HG03354 (cell line): ENCODE measurements around the gene HSD3B7.
"Not testable (repeated sequence)": the region's sequence is repeated elsewhere in the genome, so short reads cannot be mapped to it uniquely, and the experiment has no call there.

Experiments used
- ATAC-seq: cut with Tn5 transposase; IDR thresholded peaks from one replicate; pipeline ENCODE4 v1.9.1; 2021; ENCODE audit warnings: mild to moderate bottlenecking; ENCODE audit not compliant: unreplicated experiment, poor library complexity, severe bottlenecking

The HSD3B7 gene

DNA sequence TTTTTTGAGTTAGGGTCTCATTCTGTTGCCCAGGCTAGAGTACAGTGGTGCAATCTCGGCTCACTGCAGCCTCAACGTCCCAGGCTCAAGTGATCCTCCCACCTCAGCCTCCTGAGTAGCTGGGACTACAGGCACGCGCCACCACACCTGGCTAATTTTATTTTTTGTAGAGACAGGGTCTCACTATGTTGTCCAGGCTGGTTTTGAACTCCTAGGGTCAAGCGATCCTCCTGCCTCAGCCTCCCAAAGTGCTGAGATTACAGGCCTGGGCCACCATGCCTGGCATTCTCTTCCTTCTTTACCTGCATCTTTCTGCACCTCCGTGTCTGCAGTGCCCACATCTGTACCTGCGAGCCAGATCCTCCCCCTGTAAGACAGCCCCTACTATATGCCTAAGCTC is 26.8 kb downstream of the HSD3B7 start:
- ATAC-seq, result not testable (repeated sequence)

GRCh38 chr16:31013292-31013691 is 28.3 kb downstream of the HSD3B7 start:
- not testable (repeated sequence) for ATAC-seq

GRCh38 chr16:31016018-31016417 is 31.0 kb downstream of the HSD3B7 start:
- no peak for ATAC-seq

DNA sequence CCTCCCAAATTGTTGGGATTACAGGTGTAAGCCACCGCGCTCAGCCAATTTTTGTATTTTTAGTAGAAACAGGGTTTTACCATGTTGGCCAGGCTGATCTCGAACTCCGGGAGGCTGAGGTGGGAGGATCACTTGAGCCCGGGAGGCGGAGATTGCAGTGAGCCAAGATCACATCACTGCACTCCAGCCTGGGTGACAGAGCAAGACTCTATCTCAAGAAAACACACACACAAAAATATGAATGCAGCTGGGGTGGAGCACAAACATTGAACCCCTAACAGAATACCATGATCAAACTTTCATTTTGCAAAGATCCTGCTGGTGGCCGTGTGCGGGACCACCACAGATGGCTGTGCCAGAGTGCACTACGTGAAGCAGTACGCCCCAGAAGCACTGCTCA is 32.7 kb downstream of the HSD3B7 start:
- ATAC-seq, result not testable (repeated sequence)

- no peak for ATAC-seq
Measured at GRCh38 chr16:31020536-31020935, 35.5 kb downstream of the HSD3B7 start.

DNA sequence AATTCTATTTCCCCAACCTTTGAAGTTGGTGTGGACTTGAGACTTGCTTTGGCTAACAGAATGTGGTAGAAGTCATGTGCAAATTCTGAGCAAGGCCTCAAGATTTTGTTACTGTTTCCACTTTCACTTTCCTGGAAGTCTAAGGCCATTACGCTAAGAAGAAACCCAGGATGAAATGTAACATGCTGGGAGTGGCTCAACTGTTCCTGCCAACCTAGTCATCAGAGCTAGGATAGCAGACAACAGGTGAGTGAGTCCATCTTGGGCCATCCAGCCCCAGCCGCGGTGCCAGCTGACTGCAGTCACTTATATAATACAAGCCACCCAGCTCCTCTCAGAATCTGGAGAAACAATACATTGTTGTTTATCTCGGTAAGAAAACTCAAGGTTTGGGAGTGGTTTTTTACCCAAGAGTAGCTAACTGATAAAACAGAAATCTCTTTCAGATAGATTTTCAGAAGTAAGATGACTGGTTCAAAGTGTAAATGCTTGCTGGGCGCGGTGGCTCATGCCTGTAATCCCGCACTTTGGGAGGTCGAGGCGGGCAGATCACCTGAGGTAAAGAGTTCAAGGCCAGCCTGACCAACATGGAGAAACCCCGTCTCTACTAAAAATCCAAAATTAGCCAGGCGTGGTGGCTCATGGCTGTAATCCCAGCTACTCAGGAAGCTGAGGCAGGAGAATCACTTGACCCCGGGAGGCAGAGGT is 37.7 kb downstream of the HSD3B7 start:
- no peak for ATAC-seq

DNA sequence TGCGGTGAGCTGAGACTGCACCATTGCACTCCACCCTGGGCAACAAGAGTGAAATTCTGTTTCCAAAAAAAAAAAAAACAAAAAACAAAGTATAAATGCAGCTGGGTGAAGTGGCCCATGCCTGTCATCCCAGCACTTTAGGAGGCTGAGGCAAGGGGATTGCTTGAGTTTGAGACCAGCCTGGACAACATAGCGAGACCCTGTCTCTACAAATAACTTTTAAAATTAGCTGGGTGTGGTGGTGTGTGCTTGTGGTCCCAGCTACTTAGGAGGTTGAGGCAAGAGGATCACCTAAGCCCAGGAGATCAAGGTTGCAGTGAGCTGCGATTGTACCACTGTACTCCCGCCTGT is 38.2 kb downstream of the HSD3B7 start:
- no peak for ATAC-seq

DNA sequence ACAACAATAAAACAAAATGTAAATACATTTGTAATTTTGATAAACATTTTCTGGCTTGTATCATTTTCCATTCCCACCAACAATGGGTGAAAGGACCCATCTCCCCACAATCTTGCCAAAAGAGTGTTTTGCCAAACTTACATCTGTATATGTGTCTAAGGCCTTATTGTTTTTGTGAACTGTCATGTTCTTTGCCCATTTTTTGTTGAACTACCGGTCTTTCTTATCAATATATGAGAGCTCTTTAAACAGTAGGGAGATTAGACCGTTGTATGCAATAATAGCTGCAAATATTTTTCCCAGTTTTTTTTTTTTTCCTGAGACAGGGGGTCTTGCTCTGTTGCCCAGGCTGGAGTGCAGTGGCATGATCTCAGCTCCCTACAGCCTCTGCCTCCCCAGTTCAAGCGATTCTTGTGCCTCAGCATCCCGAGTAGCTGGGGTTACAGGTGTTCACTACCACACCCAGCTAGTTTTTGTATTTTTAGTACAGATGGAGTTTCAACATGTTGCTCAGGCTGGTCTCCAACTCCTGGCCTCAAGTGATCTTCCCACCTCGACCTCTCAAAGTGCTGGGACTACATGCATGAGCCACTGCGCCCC is 38.7 kb downstream of the HSD3B7 start:
- ATAC-seq, result no peak

- no peak for ATAC-seq
Measured at GRCh38 chr16:31025339-31025738, 40.3 kb downstream of the HSD3B7 start.

DNA sequence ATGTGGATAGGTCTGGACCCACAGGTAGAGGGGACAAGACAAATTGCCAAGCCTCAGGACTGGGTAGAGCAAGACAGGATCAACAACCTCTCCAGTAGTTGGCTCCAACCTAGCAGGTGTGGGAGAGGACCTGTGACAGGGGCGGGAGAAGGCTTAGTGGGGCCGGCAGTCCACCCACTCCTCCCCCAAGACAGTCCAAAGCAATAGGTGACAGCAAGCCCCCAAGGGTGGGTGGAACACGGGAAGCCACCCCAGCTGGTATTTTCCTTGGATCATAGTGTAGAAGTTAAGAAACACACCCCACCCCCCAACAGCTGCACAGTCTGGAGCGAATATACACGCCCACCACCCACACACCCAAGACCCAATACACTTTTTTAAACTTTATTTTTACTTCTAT is 44.3 kb downstream of the HSD3B7 start:
- ATAC-seq, result no peak

GRCh38 chr16:31031276-31031675 is 46.3 kb downstream of the HSD3B7 start:
- ATAC-seq, result no peak

DNA sequence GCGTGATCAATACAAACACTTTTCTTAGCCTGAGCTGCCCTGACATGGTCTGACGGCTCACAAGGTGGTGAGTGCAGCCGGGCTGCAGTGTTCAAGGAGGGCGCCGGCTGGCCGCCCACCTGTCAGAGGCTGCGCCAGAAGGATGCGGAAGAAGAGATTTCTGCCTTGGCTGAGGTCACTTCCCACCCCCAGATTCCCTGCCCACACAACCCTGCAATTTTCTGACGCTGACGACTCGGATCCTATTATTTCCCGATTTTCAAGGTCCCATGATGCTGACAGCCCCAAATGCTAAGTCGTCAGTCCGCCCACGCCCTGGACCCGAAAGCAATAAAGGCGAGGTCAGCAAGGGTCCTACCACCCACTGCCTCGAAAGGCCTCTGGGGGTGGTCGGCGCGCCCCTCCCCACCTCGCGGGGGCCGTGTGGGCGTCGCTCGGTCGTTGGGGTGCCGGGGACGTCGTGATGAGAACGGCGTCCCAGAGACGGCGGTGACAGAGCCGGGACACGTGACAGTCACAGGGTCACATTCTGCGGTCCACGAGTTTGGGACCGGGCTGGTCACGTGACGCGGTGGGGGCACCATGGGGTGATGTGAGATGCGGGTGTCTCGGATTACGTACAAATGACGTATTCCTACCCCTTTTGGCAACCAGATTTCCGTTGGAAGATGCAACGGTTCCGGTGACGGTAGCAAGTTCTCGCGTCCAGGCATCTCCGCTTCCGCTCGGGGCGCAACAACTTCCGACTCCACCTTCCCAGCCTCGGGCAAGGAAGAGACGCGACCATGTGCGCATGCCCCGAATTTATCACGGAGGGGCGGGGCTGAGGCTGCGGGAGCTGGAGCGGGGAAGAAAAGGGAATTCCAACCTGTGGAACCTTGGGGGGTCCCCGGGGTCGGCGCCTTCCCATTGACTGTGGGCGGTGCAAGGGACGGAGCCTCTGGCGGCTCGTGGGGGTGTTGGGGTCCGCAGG is 48.0 kb downstream of the HSD3B7 start, which contains the start of gene STX4:
Gene STX4, plus strand, starts transcription at position 823 of the 973 bp plus-strand sequence. CDS start 248 bp downstream, outside the sequence.
- ATAC-seq, result peak; percentile 78

DNA sequence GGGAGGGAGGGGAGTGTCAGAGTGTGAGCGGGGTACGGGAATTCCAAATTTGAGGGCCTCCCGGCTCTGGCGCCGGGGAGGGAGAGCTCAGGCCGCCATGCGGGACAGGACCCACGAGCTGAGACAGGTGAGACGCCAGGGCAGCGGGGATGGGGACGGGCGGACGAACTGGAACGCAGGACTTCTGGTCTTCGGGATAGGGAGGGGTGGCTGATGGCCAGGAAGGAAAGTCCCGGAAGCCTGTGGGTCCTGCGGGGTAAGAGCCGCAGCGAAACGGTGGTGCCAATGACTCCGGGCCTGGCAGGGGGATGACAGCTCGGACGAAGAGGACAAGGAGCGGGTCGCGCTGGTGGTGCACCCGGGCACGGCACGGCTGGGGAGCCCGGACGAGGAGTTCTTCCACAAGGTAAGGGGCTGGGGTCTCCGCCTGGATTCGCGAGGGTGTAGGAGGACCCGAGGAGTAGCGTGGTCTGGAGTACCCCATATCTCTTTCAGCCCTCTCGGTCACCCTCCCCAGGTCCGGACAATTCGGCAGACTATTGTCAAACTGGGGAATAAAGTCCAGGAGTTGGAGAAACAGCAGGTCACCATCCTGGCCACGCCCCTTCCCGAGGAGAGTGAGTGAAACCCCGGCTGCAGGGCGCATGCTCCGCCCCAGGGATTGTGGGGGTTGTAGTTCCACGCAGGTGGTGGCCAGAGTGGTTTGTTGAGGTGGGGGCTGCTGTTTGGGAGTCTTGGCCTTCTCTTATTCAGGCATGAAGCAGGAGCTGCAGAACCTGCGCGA is 48.9 kb downstream of the HSD3B7 start:
- ATAC-seq, result peak; percentile 58

- no peak for ATAC-seq
Measured at GRCh38 chr16:31036691-31037090, 51.7 kb downstream of the HSD3B7 start.
